Measurements from ENCODE around the gene NTN1.

The NTN1 gene

DNA sequence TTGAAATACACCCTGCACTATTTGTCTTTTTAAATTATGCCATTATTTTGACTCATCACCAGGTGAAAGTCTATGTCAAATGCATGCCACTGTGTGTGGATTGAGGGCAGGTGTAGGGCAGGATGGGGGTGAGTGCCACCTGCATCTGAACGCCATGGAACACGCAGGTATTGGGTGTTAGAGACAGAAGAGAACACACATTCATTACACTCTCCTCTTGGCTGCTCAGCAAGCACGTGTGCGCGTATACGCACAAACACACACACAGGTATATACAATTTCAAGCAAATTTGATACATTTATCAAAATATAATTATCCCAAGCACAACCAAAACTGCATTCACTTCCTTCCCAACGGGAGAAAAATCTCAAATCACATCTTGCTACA lies 268.9 kb downstream of the NTN1 start:
- ChIA-PET POLR2A (no interaction called here), CTCF (interaction anchor here (0.5 kb wide), 1 partner anchor 33 kb away, joined by 3 read pairs; no protein-coding TSS in a partner anchor)
- no peak overlapping the region for H3K4me3 ChIP-seq (ENCODE audit: low read depth, low read length)
- no peaks in the 10 kb centered on the region for H3K4me1 ChIP-seq (ENCODE audit: control insufficient read depth, insufficient read depth, low read length)
- H3K27ac ChIP-seq (ENCODE audit: extremely low read depth, low read depth, low read length), result no peak overlapping the region
- no peaks in the 10 kb centered on the region for H3K9me3 ChIP-seq (ENCODE audit: control insufficient read depth, insufficient read depth, low read depth, low read length)
- H3K36me3 ChIP-seq (ENCODE audit: control insufficient read depth in 2 of 2, insufficient read depth in 1 of 2, low read length in 2 of 2), result no peaks in the 10 kb centered on the region
- no peak for TF ChIP-seq ZNF677 (tag by site-specific recombination; IDR thresholded peaks at IDR 0.05)
- no peak for TF ChIP-seq ZNF155 (tag by site-specific recombination; IDR thresholded peaks at IDR 0.05)
- TF ChIP-seq, protein P1, sequence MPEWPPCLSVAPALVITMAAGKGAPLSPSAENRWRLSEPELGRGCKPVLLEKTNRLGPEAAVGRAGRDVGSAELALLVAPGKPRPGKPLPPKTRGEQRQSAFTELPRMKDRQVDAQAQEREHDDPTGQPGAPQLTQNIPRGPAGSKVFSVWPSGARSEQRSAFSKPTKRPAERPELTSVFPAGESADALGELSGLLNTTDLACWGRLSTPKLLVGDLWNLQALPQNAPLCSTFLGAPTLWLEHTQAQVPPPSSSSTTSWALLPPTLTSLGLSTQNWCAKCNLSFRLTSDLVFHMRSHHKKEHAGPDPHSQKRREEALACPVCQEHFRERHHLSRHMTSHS (tag by site-specific recombination; IDR thresholded peaks at IDR 0.05), result no peak
- TF ChIP-seq ZNF596 (tag by site-specific recombination; IDR thresholded peaks at IDR 0.05), result no peak

DNA sequence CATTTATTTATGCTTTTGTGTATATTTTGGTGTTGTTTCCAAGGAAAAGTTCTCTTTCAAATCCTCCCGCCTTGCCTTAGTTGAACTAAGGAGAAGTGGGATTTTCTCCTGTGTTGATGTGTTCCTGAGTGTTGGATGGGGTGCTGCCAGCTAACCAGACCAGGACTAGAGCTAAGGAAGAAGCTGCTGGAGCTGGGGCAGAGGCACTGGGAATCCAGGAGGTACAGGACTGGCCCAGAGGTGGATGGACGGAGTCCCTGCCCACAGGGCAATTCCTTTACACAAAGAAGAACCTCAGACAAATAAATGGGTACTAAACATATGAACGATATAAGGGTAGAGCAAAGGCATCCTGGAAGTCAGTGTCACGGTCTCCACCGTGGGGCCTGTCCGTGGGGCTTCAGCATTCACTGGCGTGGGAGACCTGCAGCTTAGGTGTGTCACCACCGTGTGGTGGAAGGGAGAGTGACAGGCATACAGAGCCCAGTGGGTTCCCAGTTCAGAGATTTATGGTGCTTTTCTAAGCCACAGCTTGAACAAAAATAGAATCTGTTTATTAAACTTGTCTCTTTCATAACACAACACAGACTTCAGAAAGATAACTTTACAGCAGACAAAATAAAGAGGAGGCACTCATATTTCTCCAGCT lies 270.7 kb downstream of the NTN1 start:
- ChIA-PET POLR2A (no interaction called here), CTCF (interaction anchor here (0.6 to 2.1 kb wide), 24 partner anchors 8 to 308 kb away, joined by 3 to 12 read pairs (median 5); no protein-coding TSS in a partner anchor)
- no peak overlapping the region for H3K27ac ChIP-seq (ENCODE audit: extremely low read depth, low read depth, low read length)
- no peaks in the 10 kb centered on the region for H3K36me3 ChIP-seq (ENCODE audit: control insufficient read depth in 2 of 2, insufficient read depth in 1 of 2, low read length in 2 of 2)
- no peaks in the 10 kb centered on the region for H3K9me3 ChIP-seq (ENCODE audit: control insufficient read depth, insufficient read depth, low read depth, low read length)
- H3K4me1 ChIP-seq (ENCODE audit: control insufficient read depth, insufficient read depth, low read length), result no peaks in the 10 kb centered on the region
- no peak overlapping the region for H3K4me3 ChIP-seq (ENCODE audit: low read depth, low read length)
- TF ChIP-seq ZNF510 (tag by site-specific recombination; IDR thresholded peaks at IDR 0.05; ENCODE audit: insufficient replicate concordance) (no peak), ZNF335 (tag by site-specific recombination; conservative IDR thresholded peaks at IDR 0.05) (0 out of 2 replicates have a peak, but pooled peaks have one; percentile 15), HIC1 (tag by site-specific recombination; IDR thresholded peaks at IDR 0.05) (no peak), CTCF (tag by site-specific recombination; IDR thresholded peaks at IDR 0.05) (peak; percentile 47), PATZ1 (tag by site-specific recombination; IDR thresholded peaks at IDR 0.05) (no peak), ZSCAN5A (tag by site-specific recombination; IDR thresholded peaks at IDR 0.05) (no peak), ZNF776 (tag by site-specific recombination; IDR thresholded peaks at IDR 0.05; ENCODE audit: borderline replicate concordance) (no peak), ZIC2 (tag by site-specific recombination; IDR thresholded peaks at IDR 0.05) (no peak), ZFHX2 (tag by site-specific recombination; conservative IDR thresholded peaks at IDR 0.05) (0 out of 2 replicates have a peak, but pooled peaks have one; percentile 16), OSR2 (tag by site-specific recombination; IDR thresholded peaks at IDR 0.05) (no peak), GLIS1 (tag by site-specific recombination; IDR thresholded peaks at IDR 0.05) (0 out of 2 replicates have a peak, but pooled peaks have one; percentile 50), ZFP69B (tag by site-specific recombination; IDR thresholded peaks at IDR 0.05) (no peak), ZNF747 (tag by site-specific recombination; IDR thresholded peaks at IDR 0.05) (no peak)
- TF ChIP-seq, protein P2, sequence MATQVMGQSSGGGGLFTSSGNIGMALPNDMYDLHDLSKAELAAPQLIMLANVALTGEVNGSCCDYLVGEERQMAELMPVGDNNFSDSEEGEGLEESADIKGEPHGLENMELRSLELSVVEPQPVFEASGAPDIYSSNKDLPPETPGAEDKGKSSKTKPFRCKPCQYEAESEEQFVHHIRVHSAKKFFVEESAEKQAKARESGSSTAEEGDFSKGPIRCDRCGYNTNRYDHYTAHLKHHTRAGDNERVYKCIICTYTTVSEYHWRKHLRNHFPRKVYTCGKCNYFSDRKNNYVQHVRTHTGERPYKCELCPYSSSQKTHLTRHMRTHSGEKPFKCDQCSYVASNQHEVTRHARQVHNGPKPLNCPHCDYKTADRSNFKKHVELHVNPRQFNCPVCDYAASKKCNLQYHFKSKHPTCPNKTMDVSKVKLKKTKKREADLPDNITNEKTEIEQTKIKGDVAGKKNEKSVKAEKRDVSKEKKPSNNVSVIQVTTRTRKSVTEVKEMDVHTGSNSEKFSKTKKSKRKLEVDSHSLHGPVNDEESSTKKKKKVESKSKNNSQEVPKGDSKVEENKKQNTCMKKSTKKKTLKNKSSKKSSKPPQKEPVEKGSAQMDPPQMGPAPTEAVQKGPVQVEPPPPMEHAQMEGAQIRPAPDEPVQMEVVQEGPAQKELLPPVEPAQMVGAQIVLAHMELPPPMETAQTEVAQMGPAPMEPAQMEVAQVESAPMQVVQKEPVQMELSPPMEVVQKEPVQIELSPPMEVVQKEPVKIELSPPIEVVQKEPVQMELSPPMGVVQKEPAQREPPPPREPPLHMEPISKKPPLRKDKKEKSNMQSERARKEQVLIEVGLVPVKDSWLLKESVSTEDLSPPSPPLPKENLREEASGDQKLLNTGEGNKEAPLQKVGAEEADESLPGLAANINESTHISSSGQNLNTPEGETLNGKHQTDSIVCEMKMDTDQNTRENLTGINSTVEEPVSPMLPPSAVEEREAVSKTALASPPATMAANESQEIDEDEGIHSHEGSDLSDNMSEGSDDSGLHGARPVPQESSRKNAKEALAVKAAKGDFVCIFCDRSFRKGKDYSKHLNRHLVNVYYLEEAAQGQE (tag by site-specific recombination; IDR thresholded peaks at IDR 0.05), result no peak

All from HEK293 (cell line).